Ishikawa (cell line): ENCODE results near the gene ANKRD27.

Experiments used
- CEBPB ChIP-seq: IDR thresholded peaks from 2 replicates; pipeline ENCODE4 v1.6.1; 2012
- CREB1 ChIP-seq: IDR thresholded peaks from 2 replicates; pipeline ENCODE4 v1.6.1; 2012; ENCODE audit warnings: low read depth
- EGR1 ChIP-seq: IDR thresholded peaks from 2 replicates; pipeline ENCODE4 v1.6.1; 2012
- EP300 ChIP-seq: IDR thresholded peaks from 2 replicates; pipeline ENCODE4 v1.6.1; 2012; ENCODE audit warnings: borderline replicate concordance
- FOXM1 ChIP-seq: IDR thresholded peaks from 2 replicates; pipeline ENCODE4 v1.6.1; 2012; ENCODE audit warnings: low read depth, borderline replicate concordance
- NFIC ChIP-seq: IDR thresholded peaks from 2 replicates; pipeline ENCODE4 v1.6.1; 2012
- RAD21 ChIP-seq: IDR thresholded peaks from 2 replicates; pipeline ENCODE4 v1.6.1; 2012; ENCODE audit warnings: low read depth
- TAF1 ChIP-seq: IDR thresholded peaks from 2 replicates; pipeline ENCODE4 v1.6.1; 2012; ENCODE audit warnings: low read depth, mild to moderate bottlenecking
- TCF12 ChIP-seq: IDR thresholded peaks from 2 replicates; pipeline ENCODE4 v1.6.1; 2012; ENCODE audit warnings: low read depth
- TEAD4 ChIP-seq: IDR thresholded peaks from 2 replicates; pipeline ENCODE4 v1.6.1; 2012
- YY1 ChIP-seq: IDR thresholded peaks from 2 replicates; pipeline ENCODE4 v1.6.1; 2012; ENCODE audit warnings: low read depth
- ZBTB7A ChIP-seq: IDR thresholded peaks from 2 replicates; pipeline ENCODE4 v1.6.1; 2012; ENCODE audit warnings: low read depth
- TF ChIP-seq, protein P1 (sequence below): IDR thresholded peaks from 2 replicates; pipeline ENCODE4 v1.6.1; 2012
- TF ChIP-seq, protein P2 (sequence below): IDR thresholded peaks from 2 replicates; pipeline ENCODE4 v1.6.1; 2012; ENCODE audit warnings: low read depth, mild to moderate bottlenecking
- TF ChIP-seq, protein P3 (sequence below): IDR thresholded peaks from 2 replicates; pipeline ENCODE4 v1.6.1; 2012

Gene ANKRD27

DNA sequence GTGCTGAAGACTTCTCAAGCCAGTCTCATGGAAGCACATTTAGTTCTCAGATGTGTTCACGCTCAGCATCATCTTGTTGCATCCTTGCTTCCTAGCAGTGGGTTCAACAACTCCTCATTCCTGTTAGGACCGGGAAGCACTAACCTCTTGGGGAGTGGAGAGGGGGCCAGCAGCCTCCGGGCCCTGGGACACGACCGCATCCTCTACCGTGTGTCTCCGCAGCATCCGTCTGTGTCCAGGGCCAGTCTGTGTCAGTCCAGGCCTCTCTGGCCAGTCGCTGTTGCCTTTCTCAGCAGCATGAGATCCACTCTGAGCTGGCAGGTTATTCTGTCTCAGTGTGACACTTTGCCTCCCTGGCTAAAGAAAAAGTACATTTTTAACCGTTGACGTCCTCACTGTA is 77.0 kb downstream of the ANKRD27 start:
- no peak for TF ChIP-seq ZBTB7A
- no peak for TF ChIP-seq EP300
- TF ChIP-seq FOXM1, result no peak
- TF ChIP-seq, protein P1, sequence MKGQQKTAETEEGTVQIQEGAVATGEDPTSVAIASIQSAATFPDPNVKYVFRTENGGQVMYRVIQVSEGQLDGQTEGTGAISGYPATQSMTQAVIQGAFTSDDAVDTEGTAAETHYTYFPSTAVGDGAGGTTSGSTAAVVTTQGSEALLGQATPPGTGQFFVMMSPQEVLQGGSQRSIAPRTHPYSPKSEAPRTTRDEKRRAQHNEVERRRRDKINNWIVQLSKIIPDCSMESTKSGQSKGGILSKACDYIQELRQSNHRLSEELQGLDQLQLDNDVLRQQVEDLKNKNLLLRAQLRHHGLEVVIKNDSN, result no peak
- no peak for TF ChIP-seq CREB1
- TF ChIP-seq, protein P2, sequence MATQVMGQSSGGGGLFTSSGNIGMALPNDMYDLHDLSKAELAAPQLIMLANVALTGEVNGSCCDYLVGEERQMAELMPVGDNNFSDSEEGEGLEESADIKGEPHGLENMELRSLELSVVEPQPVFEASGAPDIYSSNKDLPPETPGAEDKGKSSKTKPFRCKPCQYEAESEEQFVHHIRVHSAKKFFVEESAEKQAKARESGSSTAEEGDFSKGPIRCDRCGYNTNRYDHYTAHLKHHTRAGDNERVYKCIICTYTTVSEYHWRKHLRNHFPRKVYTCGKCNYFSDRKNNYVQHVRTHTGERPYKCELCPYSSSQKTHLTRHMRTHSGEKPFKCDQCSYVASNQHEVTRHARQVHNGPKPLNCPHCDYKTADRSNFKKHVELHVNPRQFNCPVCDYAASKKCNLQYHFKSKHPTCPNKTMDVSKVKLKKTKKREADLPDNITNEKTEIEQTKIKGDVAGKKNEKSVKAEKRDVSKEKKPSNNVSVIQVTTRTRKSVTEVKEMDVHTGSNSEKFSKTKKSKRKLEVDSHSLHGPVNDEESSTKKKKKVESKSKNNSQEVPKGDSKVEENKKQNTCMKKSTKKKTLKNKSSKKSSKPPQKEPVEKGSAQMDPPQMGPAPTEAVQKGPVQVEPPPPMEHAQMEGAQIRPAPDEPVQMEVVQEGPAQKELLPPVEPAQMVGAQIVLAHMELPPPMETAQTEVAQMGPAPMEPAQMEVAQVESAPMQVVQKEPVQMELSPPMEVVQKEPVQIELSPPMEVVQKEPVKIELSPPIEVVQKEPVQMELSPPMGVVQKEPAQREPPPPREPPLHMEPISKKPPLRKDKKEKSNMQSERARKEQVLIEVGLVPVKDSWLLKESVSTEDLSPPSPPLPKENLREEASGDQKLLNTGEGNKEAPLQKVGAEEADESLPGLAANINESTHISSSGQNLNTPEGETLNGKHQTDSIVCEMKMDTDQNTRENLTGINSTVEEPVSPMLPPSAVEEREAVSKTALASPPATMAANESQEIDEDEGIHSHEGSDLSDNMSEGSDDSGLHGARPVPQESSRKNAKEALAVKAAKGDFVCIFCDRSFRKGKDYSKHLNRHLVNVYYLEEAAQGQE, result no peak
- no peak for TF ChIP-seq CEBPB
- TF ChIP-seq YY1, result no peak
- no peak for TF ChIP-seq RAD21
- TF ChIP-seq TAF1, result no peak
- TF ChIP-seq TEAD4, result no peak
- TF ChIP-seq EGR1, result no peak
- no peak for TF ChIP-seq TCF12
- no peak for TF ChIP-seq NFIC
- TF ChIP-seq, protein P3, sequence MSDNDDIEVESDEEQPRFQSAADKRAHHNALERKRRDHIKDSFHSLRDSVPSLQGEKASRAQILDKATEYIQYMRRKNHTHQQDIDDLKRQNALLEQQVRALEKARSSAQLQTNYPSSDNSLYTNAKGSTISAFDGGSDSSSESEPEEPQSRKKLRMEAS, result no peak

DNA sequence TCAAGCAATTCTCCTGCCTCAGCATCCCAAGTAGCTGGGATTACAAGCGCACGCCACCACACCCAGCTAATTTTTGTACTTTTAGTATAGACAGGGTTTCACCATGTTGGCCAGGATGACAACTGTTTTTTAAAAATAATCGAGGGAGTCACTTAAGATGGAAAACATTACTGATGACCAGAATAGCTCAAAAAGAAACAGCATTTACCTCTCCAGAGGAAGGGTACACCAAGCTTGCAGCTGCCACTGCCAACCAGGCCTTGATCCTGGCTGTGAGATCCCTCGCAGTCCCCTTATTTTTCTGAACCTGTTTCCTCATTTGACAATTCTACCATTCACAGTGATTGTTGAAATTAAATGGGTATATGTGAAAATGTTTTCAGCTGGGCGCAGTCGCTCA is 79.5 kb downstream of the ANKRD27 start:
- TF ChIP-seq CREB1 (no peak), TAF1 (no peak), CEBPB (no peak), NFIC (no peak), TEAD4 (no peak), EGR1 (no peak), EP300 (no peak), ZBTB7A (no peak), YY1 (no peak)
- TF ChIP-seq, protein P1, result no peak
- TF ChIP-seq, protein P3, result no peak
- TF ChIP-seq, protein P2, result no peak

DNA sequence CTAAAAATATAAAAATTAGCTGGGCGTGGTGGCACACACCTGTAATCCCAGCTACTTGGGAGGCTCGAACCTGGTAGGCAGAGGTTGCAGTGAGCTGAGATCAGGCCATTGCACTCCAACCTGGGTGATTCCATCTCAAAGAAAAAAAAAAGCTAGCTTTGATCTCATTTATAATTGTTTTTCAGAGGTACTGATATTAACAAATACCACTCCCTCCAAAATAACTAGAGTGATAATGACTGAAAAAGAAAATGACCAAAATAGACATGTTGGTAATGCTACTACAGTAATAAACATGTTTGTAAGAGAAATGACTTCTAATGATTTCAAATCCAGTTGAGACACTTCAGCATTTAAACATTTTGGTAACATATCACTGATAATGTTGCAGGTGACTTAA is 81.0 kb downstream of the ANKRD27 start:
- TF ChIP-seq YY1 (no peak), EGR1 (no peak), TAF1 (no peak), CREB1 (no peak), CEBPB (no peak), ZBTB7A (no peak), FOXM1 (no peak), TCF12 (no peak)
- TF ChIP-seq, protein P1, result no peak
- TF ChIP-seq, protein P3, result no peak
- TF ChIP-seq, protein P2, result no peak

DNA sequence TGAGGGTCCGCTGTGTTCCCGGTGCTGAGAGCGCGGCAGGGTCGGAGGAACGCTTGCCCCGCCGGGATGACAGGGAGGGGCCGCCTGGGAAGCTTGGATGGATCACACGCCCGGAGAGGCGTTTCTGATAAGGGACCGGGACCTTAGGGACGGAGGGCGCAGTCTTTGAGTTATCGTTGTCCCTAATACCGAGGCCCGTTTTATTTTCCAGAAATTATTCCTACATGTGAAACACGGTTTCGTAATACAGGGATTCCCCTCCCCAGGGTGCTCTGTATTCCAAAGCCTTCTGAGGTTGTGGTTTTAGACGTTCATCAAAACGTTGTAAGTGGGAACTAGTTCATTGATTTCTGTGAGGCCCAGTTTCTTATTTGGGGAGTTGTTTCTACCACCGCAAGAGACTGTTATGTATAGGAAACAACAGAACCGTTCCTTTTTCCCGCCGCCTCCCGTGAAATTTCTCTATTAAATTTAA is 93.2 kb downstream of the ANKRD27 start:
- no peak for TF ChIP-seq CREB1
- no peak for TF ChIP-seq TAF1
- peak; percentile 48 for TF ChIP-seq CEBPB
- no peak for TF ChIP-seq EGR1
